H1 (cell line): Measurements from ENCODE around the gene FLG. TPM values are rescaled to one million over a fixed set of nuclear protein-coding genes. Genes with fewer than 3 reads are reported as not detected.

Source experiments
- CTCF ChIA-PET: fragments of 300-600 bp; sonication (Branson Sonifier 250); formaldehyde crosslinking; loops from one replicate; lab custom pipeline; 2021; ENCODE audit not compliant: partially characterized antibody; lab: Charles Lee
- POLR2A ChIA-PET: fragments of 300-600 bp; sonication (Branson Sonifier 250); formaldehyde crosslinking; loops from one replicate; lab custom pipeline; 2021; ENCODE audit warnings: inconsistent platforms; ENCODE audit not compliant: partially characterized antibody; lab: Charles Lee
- DNase-seq, 2 experiments: peaks; one replicate each; pipeline versions ENCODE4 v3.0.0 to v3.0.0-alpha.2; 2010 to 2022; ENCODE audit warnings: low spot score in 2 of 2, low read depth in 1 of 2, mixed read lengths in 1 of 2
- FAIRE-seq: peaks from 2 replicates; lab custom pipeline; 2011; peaks lifted over from hg19 to GRCh38; lab: Jason Lieb, UNC
- H2AFZ ChIP-seq: 2 replicates; pipeline ENCODE4 v1.8.1; 2012; ENCODE audit warnings: low read length, inconsistent platforms
- H2AK5ac ChIP-seq: 2 replicates; pipeline ENCODE4 v1.6.1; 2013; ENCODE audit warnings: low read depth, low read length
- H2BK120ac ChIP-seq: replicated peaks from 2 replicates; pipeline ENCODE3; 2013; ENCODE audit warnings: low read depth, low read length, inconsistent platforms
- H2BK12ac ChIP-seq: 2 replicates; pipeline ENCODE4 v1.6.1; 2013; ENCODE audit warnings: low read depth, low read length
- H2BK15ac ChIP-seq: 2 replicates; pipeline ENCODE4 v1.6.1; 2013; ENCODE audit warnings: low read length
- H2BK20ac ChIP-seq: 2 replicates; pipeline ENCODE4 v1.6.1; 2013; ENCODE audit warnings: low read length
- H2BK5ac ChIP-seq: 2 replicates; pipeline ENCODE4 v1.6.1; 2013; ENCODE audit warnings: low read depth, low read length
- H3K14ac ChIP-seq: 2 replicates; pipeline ENCODE4 v1.6.1; 2013; ENCODE audit warnings: inconsistent platforms; ENCODE audit not compliant: insufficient read length
- H3K18ac ChIP-seq: 2 replicates; pipeline ENCODE4 v1.6.1; 2013; ENCODE audit warnings: low read length; ENCODE audit errors: extremely low read depth
- H3K23ac ChIP-seq: 2 replicates; pipeline ENCODE4 v1.6.1; 2013; ENCODE audit warnings: inconsistent platforms; ENCODE audit not compliant: insufficient read length
- H3K23me2 ChIP-seq: 2 replicates; pipeline ENCODE4 v1.6.1; 2013; ENCODE audit warnings: low read depth, low read length
- H3K27ac ChIP-seq: 2 replicates; pipeline ENCODE4 v1.6.1; 2011; ENCODE audit warnings: low read depth, low read length, inconsistent platforms
- H3K27me3 ChIP-seq, 4 experiments: replicated peaks in 1 of 4; 1 replicate in 1 of 4; 2 replicates in 3 of 4; pipeline versions ENCODE4 v1.6.1 to v1.8.1; 2011 to 2013; ENCODE audit warnings: low read length in 3 of 4, mild to moderate bottlenecking in 3 of 4, inconsistent platforms in 2 of 4, mixed read lengths in 2 of 4, moderate library complexity in 1 of 4; ENCODE audit not compliant: control insufficient read depth in 3 of 4, insufficient read depth in 3 of 4; ENCODE audit errors: extremely low read depth in 1 of 4
- H3K36me3 ChIP-seq, 4 experiments: 2 replicates each; pipeline versions ENCODE4 v1.6.1 to v1.8.1; 2011 to 2013; ENCODE audit warnings: mild to moderate bottlenecking in 4 of 4, low read length in 3 of 4, moderate library complexity in 2 of 4, control low read depth in 1 of 4, inconsistent platforms in 1 of 4; ENCODE audit not compliant: insufficient read depth in 4 of 4, control insufficient read depth in 2 of 4
- H3K4ac ChIP-seq: replicated peaks from 2 replicates; pipeline ENCODE3; 2013; ENCODE audit warnings: low read length, low read depth, mixed read lengths, inconsistent platforms; ENCODE audit not compliant: insufficient read length
- H3K4me1 ChIP-seq, 4 experiments: replicated peaks in 1 of 4; 1 replicate in 1 of 4; 2 replicates in 3 of 4; pipeline versions ENCODE4 v1.6.1 to v1.8.1; 2011 to 2013; ENCODE audit warnings: low read length in 3 of 4, inconsistent platforms in 2 of 4, mixed read lengths in 1 of 4; ENCODE audit not compliant: insufficient read depth in 4 of 4, control insufficient read depth in 3 of 4
- H3K4me2 ChIP-seq, 2 experiments: 2 replicates each; pipeline versions ENCODE4 v1.6.1 to v1.8.1; 2011 to 2013; ENCODE audit warnings: low read depth in 2 of 2, low read length in 2 of 2, control low read depth in 1 of 2, inconsistent platforms in 1 of 2, mild to moderate bottlenecking in 1 of 2; ENCODE audit not compliant: insufficient read depth in 1 of 2
- H3K4me3 ChIP-seq, 4 experiments: fragments of 200-600, 300-600 bp in 1 of 4; sonication (generic), shearing (Covaris generic), sonication (Bioruptor Twin) in 1 of 4; 2 replicates each; pipeline versions ENCODE4 v1.5.1 to v1.8.1; 2011 to 2016; ENCODE audit warnings: low read length in 4 of 4, low read depth in 3 of 4, control low read depth in 2 of 4, inconsistent platforms in 2 of 4, mild to moderate bottlenecking in 2 of 4, mixed read lengths in 1 of 4, moderate library complexity in 1 of 4; ENCODE audit not compliant: insufficient read depth in 2 of 4; ENCODE audit errors: extremely low read depth in 1 of 4
- H3K56ac ChIP-seq: replicated peaks from 2 replicates; pipeline ENCODE3; 2013; ENCODE audit warnings: low read depth, mild to moderate bottlenecking, mixed read lengths, low read length, inconsistent platforms; ENCODE audit not compliant: insufficient read length
- H3K79me1 ChIP-seq: 2 replicates; pipeline ENCODE4 v1.6.1; 2013; ENCODE audit warnings: low read depth, low read length, control low read depth
- H3K79me2 ChIP-seq, 2 experiments: 2 replicates each; pipeline versions ENCODE4 v1.6.1 to v1.8.1; 2012 to 2013; ENCODE audit warnings: low read length in 2 of 2, mild to moderate bottlenecking in 2 of 2, inconsistent platforms in 1 of 2; ENCODE audit not compliant: insufficient read depth in 2 of 2, control insufficient read depth in 1 of 2
- H3K9ac ChIP-seq, 4 experiments: replicated peaks in 1 of 4; 1 replicate in 1 of 4; 2 replicates in 3 of 4; pipeline versions ENCODE4 v1.6.1 to v1.8.1; 2011 to 2013; ENCODE audit warnings: low read depth in 3 of 4, low read length in 3 of 4, control low read depth in 2 of 4, mild to moderate bottlenecking in 2 of 4, moderate library complexity in 2 of 4, inconsistent platforms in 1 of 4; ENCODE audit errors: extremely low read depth in 1 of 4
- H3K9me3 ChIP-seq, 2 experiments: 2 replicates each; pipeline versions ENCODE4 v1.6.1 to v1.8.1; 2012 to 2013; ENCODE audit warnings: mild to moderate bottlenecking in 2 of 2, moderate library complexity in 2 of 2, control low read depth in 1 of 2, inconsistent platforms in 1 of 2, low read depth in 1 of 2, low read length in 1 of 2, mixed read lengths in 1 of 2; ENCODE audit not compliant: insufficient read depth in 2 of 2
- H4K20me1 ChIP-seq, 2 experiments: replicated peaks in 1 of 2; 2 replicates each; pipeline versions ENCODE3 to v1.8.1; 2011 to 2013; ENCODE audit warnings: inconsistent platforms in 2 of 2, low read length in 2 of 2, mild to moderate bottlenecking in 1 of 2; ENCODE audit not compliant: insufficient read depth in 2 of 2, control insufficient read depth in 1 of 2
- H4K5ac ChIP-seq: 2 replicates; pipeline ENCODE4 v1.6.1; 2013; ENCODE audit warnings: low read length, low read depth, mixed read lengths, inconsistent platforms; ENCODE audit not compliant: insufficient read length
- H4K8ac ChIP-seq: 2 replicates; pipeline ENCODE4 v1.8.0; 2013; ENCODE audit warnings: mild to moderate bottlenecking, moderate library complexity, low read length, inconsistent platforms; ENCODE audit not compliant: insufficient read depth; ENCODE audit errors: extremely low read depth
- H4K91ac ChIP-seq: replicated peaks from 2 replicates; pipeline ENCODE3; 2013; ENCODE audit warnings: low read length, mixed read lengths, inconsistent platforms; ENCODE audit not compliant: insufficient read length
- CEBPB ChIP-seq: IDR thresholded peaks from 2 replicates; pipeline ENCODE4 v1.6.1; 2012; ENCODE audit warnings: low read depth, low read length
- CREB1 ChIP-seq: IDR thresholded peaks from 2 replicates; pipeline ENCODE4 v1.6.1; 2012; ENCODE audit warnings: inconsistent platforms
- EP300 ChIP-seq, 2 experiments: IDR thresholded peaks; 1 replicate in 1 of 2; 2 replicates in 1 of 2; pipeline ENCODE4 v1.6.1; 2011 to 2012; ENCODE audit warnings: low read depth in 2 of 2, low read length in 2 of 2, mild to moderate bottlenecking in 2 of 2, borderline replicate concordance in 1 of 2, inconsistent platforms in 1 of 2, moderate library complexity in 1 of 2
- JUND ChIP-seq: IDR thresholded peaks from 2 replicates; pipeline ENCODE4 v1.6.1; 2011; ENCODE audit warnings: mild to moderate bottlenecking, improper control_type of control experiment, low read length
- SP1 ChIP-seq: IDR thresholded peaks from 2 replicates; pipeline ENCODE4 v1.6.1; 2011; ENCODE audit warnings: low read depth, low read length
- SP4 ChIP-seq: IDR thresholded peaks from 2 replicates; pipeline ENCODE4 v1.6.1; 2012; ENCODE audit warnings: low read length, inconsistent platforms
- TEAD4 ChIP-seq: IDR thresholded peaks from 2 replicates; pipeline ENCODE4 v1.6.1; 2012; ENCODE audit warnings: low read depth, low read length, inconsistent platforms, mixed read lengths
- WGBS, 2 experiments: shearing (Covaris generic) in 1 of 2; methylation state at CpG; one replicate each; pipeline versions ENCODE4 v1.1.6 to v1.1.7; 2013 to 2015; ENCODE audit warnings: low lambda C conversion rate in 2 of 2, mixed read lengths in 2 of 2, inconsistent platforms in 1 of 2, low coverage in 1 of 2, missing lambda C conversion rate in 1 of 2; ENCODE audit not compliant: insufficient replicate concordance in 2 of 2, insufficient coverage in 1 of 2, insufficient read length in 1 of 2; ENCODE audit errors: extremely low coverage in 1 of 2, missing lambda C conversion rate in 1 of 2; 5-methylcytosine and 5-hydroxymethylcytosine counted together
- polyA plus RNA-seq, 7 experiments: library from polyadenylated mRNA; depleted of rRNA in 3 of 7; stranded (reverse) in 5 of 7; unstranded in 2 of 7; fragments of >200 nt in 5 of 7; fragments of 200-250 nt in 2 of 7; gene quantifications; 1 replicate in 5 of 7; 2 replicates in 1 of 7; 4 replicates in 1 of 7; pipeline versions ENCODE4 v1.2.1 to v1.2.3, GENCODE V29; 2011 to 2013; ENCODE audit warnings: missing spikeins in 2 of 7, mixed read lengths in 2 of 7
- total RNA-seq: library from RNA; stranded (reverse); fragmentation: NEBNext Ultra II Directional; extraction: Animal tissue kit (Norgen Biotek cat#: 25700); gene quantifications from 2 replicates; pipeline ENCODE4 v1.2.1, GENCODE V29; 2021
- TF ChIP-seq, protein P1 (sequence below), 3 experiments: IDR thresholded peaks; 1 replicate in 2 of 3; 2 replicates in 1 of 3; pipeline versions ENCODE4 v1.5.1 to v1.6.1; 2011; ENCODE audit warnings: low read length in 3 of 3, mild to moderate bottlenecking in 3 of 3, inconsistent platforms in 2 of 3, low read depth in 1 of 3, moderate library complexity in 1 of 3; ENCODE audit not compliant: insufficient read depth in 1 of 3; ENCODE audit errors: control extremely low read depth in 1 of 3
- TF ChIP-seq, protein P2 (sequence below): IDR thresholded peaks from 2 replicates; pipeline ENCODE4 v1.6.1; 2012; ENCODE audit warnings: inconsistent platforms

The FLG gene
- total and polyA plus RNA-seq, 2 of the 8 experiments (the other 6 are each of a cell fraction or from before 2014, with no cell fraction given) = not detected

DNA sequence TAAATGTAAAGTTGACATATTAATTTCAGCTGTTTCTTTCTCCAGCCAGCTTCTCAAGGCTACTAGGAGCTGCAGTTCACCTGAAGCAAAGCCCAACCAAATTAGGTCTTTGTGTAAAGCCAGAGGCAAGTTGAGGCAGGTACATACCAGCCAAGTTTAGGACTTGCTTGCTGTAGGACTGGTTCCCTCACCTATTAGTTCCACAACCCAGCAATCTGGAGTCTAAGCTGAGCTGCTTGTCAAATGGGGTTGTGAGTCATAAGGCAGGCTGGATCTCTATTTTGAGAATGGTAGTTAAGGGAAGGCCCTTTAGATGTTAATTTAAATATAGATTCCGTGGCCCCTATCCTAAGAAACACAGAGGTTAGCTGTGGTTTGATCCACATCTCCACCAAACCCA, 42.4 kb upstream of the FLG start:
- Histone ChIP-seq H2AK5ac (no peak overlapping the region), H3K27ac (no peak overlapping the region), H4K91ac (no peak overlapping the region), H3K4ac (no peak overlapping the region), H2BK20ac (no peak overlapping the region), H3K27me3 (no peaks in the 10 kb centered on the region), H2BK120ac (no peak overlapping the region), H2BK12ac (no peak overlapping the region), H2BK5ac (no peak overlapping the region), H3K36me3 (no peaks in the 10 kb centered on the region), H3K4me2 (no peak overlapping the region), H3K9me3 (peaks cover 54 to 67% of the 10 kb centered on the region in 2 experiments), H3K4me1 (no peaks in the 10 kb centered on the region), H3K23ac (no peak overlapping the region), H4K8ac (no peak overlapping the region), H3K18ac (no peak overlapping the region), H3K14ac (no peak overlapping the region), H3K23me2 (no peaks in the 10 kb centered on the region), H2AFZ (no peak overlapping the region), H3K79me1 (no peaks in the 10 kb centered on the region), H2BK15ac (no peak overlapping the region), H3K9ac (no peak overlapping the region), H3K56ac (no peak overlapping the region), H4K5ac (no peak overlapping the region), H3K79me2 (no peaks in the 10 kb centered on the region)
- CTCF ChIA-PET = no interaction called here
- TF ChIP-seq CREB1 = no peak
- no peak for TF ChIP-seq CEBPB
- TF ChIP-seq EP300 (IDR thresholded peaks at IDR 0.05; ENCODE audit: borderline replicate concordance in 1 of 2, low read depth in 2 of 2, low read length in 2 of 2) = no peak
- TF ChIP-seq SP4 = no peak
- no peak for TF ChIP-seq JUND
- TF ChIP-seq, protein P1, sequence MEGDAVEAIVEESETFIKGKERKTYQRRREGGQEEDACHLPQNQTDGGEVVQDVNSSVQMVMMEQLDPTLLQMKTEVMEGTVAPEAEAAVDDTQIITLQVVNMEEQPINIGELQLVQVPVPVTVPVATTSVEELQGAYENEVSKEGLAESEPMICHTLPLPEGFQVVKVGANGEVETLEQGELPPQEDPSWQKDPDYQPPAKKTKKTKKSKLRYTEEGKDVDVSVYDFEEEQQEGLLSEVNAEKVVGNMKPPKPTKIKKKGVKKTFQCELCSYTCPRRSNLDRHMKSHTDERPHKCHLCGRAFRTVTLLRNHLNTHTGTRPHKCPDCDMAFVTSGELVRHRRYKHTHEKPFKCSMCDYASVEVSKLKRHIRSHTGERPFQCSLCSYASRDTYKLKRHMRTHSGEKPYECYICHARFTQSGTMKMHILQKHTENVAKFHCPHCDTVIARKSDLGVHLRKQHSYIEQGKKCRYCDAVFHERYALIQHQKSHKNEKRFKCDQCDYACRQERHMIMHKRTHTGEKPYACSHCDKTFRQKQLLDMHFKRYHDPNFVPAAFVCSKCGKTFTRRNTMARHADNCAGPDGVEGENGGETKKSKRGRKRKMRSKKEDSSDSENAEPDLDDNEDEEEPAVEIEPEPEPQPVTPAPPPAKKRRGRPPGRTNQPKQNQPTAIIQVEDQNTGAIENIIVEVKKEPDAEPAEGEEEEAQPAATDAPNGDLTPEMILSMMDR (IDR thresholded peaks at IDR 0.05; ENCODE audit: control extremely low read depth in 1 of 3, insufficient read depth in 1 of 3, low read depth in 1 of 3, low read length in 3 of 3) = no peak
- TF ChIP-seq SP1 = no peak
- TF ChIP-seq, protein P2, sequence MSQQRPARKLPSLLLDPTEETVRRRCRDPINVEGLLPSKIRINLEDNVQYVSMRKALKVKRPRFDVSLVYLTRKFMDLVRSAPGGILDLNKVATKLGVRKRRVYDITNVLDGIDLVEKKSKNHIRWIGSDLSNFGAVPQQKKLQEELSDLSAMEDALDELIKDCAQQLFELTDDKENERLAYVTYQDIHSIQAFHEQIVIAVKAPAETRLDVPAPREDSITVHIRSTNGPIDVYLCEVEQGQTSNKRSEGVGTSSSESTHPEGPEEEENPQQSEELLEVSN = no peak
- no peak for TF ChIP-seq TEAD4
- TF ChIP-seq, all 59 proteins: peak for 0
- DNase-seq = no peak
- no peak for FAIRE-seq
- Histone ChIP-seq H3K4me3 (no peak overlapping the region), H4K20me1 (no peaks in the 10 kb centered on the region)
- POLR2A ChIA-PET = no interaction called here
- WGBS, 2 experiments = 59% methylated on average over 1 of the region's 1 CpG; no CpG with 5 or more reads in 1 of the 2 experiments
